ENCODE data around the gene LCN1. TPM values are rescaled to one million over a fixed set of nuclear protein-coding genes. Genes with fewer than 3 reads are reported as not detected.

LCN1 gene
- polyA plus RNA-seq, 3 donors: not detected

DNA sequence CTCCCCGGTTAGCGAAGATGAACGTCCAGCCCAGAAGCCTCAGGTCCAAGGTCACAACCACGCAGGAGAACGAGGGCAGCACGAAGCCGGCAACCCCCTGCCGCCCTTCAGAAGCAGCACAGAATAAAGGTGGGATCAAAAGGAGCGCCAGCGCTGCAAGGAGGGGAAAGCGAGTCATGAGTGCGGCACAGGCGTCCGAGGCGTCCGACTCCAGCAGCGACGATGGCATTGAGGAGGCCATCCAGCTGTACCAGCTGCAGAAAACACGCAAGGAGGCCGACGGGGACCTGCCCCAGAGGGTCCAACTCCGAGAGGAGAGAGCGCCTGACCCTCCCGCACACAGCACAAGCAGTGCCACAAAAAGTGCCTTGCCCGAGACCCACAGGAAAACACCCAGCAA is 35.9 kb upstream of the LCN1 start:
- peaks cover 10% of the 10 kb centered on the region in 2 donors for H3K4me1 ChIP-seq (ENCODE audit: control insufficient read depth in 1 of 2, insufficient read depth in 2 of 2, low read length in 2 of 2)
- H3K4me3 Mint-ChIP-seq: no peak overlapping the region
- H3K4me2 ChIP-seq (replicated peaks; ENCODE audit: extremely low read depth, low read length, poor library complexity, severe bottlenecking): no peak overlapping the region
- intact Hi-C loops (cut with micrococcal nuclease): no loop called here
- H3K27ac ChIP-seq (ENCODE audit: low read depth in 1 of 2, low read length in 2 of 2): no peak overlapping the region
- H3K27ac Mint-ChIP-seq: no peak overlapping the region
- no peaks in the 10 kb centered on the region for H3K9me3 Mint-ChIP-seq
- peaks cover 8% of the 10 kb centered on the region for H3K4me1 Mint-ChIP-seq
- H3K36me3 ChIP-seq (replicated peaks in 1 of 2; ENCODE audit: control insufficient read depth in 1 of 2, insufficient read depth in 2 of 2, low read length in 2 of 2): peaks cover 23 to 43% of the 10 kb centered on the region in 2 donors
- TF ChIP-seq CTCF (IDR thresholded peaks at IDR 0.05): no peak
- H3K79me2 ChIP-seq (ENCODE audit: insufficient read depth, low read length): peaks cover 4% of the 10 kb centered on the region
- peaks cover 5% of the 10 kb centered on the region for H4K20me1 ChIP-seq (ENCODE audit: insufficient read depth, low read length)
- peaks cover 32 to 45% of the 10 kb centered on the region in 2 donors for H3K36me3 Mint-ChIP-seq
- no peak overlapping the region for H3K4me3 ChIP-seq (replicated peaks in 1 of 3; ENCODE audit: low read depth in 2 of 3, low read length in 3 of 3)
- DNase-seq: no peak
- 95% methylated on average over 25 of the region's 25 CpGs for WGBS (ENCODE audit: insufficient coverage)
- H3K27me3 ChIP-seq (ENCODE audit: control insufficient read depth in 2 of 2, insufficient read depth in 2 of 2, low read length in 2 of 2): peaks cover 0 to 6% of the 10 kb centered on the region in 2 donors
- no peak overlapping the region for H2AFZ ChIP-seq (ENCODE audit: insufficient read depth, low read depth, low read length, poor library complexity, severe bottlenecking)
- peaks cover 4 to 16% (median 6%) of the 10 kb centered on the region in 3 donors for H3K27me3 Mint-ChIP-seq (ENCODE audit: low read depth in 3 of 3)
- no peaks in the 10 kb centered on the region for H3K9me3 ChIP-seq (replicated peaks in 1 of 2; ENCODE audit: control insufficient read depth in 1 of 2, insufficient read depth in 1 of 2, low read length in 2 of 2)
- H3K9ac ChIP-seq (ENCODE audit: insufficient read depth, low read length, poor library complexity, severe bottlenecking): no peak overlapping the region

DNA sequence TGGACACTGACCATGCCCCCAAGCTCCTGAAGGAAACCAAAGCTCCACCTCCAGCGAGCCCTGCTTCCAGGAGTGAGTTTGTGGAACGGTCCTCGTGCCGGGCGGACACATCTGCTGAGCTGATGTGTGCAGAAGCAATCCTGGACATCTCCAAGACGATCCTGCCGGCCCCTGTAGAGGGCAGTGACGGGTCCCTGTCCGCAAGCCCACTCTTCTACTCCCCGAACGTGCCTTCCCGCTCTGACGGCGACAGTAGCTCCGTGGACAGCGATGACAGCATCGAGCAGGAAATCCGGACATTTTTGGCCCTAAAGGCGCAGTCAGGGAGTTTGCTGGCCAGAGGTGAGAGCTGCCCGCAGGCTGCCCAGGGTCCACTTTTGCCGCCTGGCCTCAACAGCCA is 35.4 kb upstream of the LCN1 start:
- H3K79me2 ChIP-seq (ENCODE audit: insufficient read depth, low read length): peaks cover 2% of the 10 kb centered on the region
- H3K9ac ChIP-seq (ENCODE audit: insufficient read depth, low read length, poor library complexity, severe bottlenecking): no peak overlapping the region
- Mint-ChIP-seq H3K36me3 (peaks cover 32 to 45% of the 10 kb centered on the region in 2 donors), H3K9me3 (no peaks in the 10 kb centered on the region), H3K27me3 (ENCODE audit: low read depth in 3 of 3) (peaks cover 3 to 11% (median 5%) of the 10 kb centered on the region in 3 donors), H3K4me3 (no peak overlapping the region), H3K27ac (no peak overlapping the region), H3K4me1 (peaks cover 4% of the 10 kb centered on the region)
- H3K27me3 ChIP-seq (ENCODE audit: control insufficient read depth in 2 of 2, insufficient read depth in 2 of 2, low read length in 2 of 2): peaks cover 0 to 1% of the 10 kb centered on the region in 2 donors
- H3K36me3 ChIP-seq (replicated peaks in 1 of 2; ENCODE audit: control insufficient read depth in 1 of 2, insufficient read depth in 2 of 2, low read length in 2 of 2): peaks cover 23 to 43% of the 10 kb centered on the region in 2 donors
- H3K4me3 ChIP-seq (replicated peaks in 1 of 3; ENCODE audit: low read depth in 2 of 3, low read length in 3 of 3): no peak overlapping the region
- H4K20me1 ChIP-seq (ENCODE audit: insufficient read depth, low read length): peaks cover under 1% of the 10 kb centered on the region
- DNase-seq: no peak
- H3K4me1 ChIP-seq (ENCODE audit: control insufficient read depth in 1 of 2, insufficient read depth in 2 of 2, low read length in 2 of 2): peaks cover 5 to 6% of the 10 kb centered on the region in 2 donors
- no peak overlapping the region for H3K4me2 ChIP-seq (replicated peaks; ENCODE audit: extremely low read depth, low read length, poor library complexity, severe bottlenecking)
- no peak for TF ChIP-seq CTCF (IDR thresholded peaks at IDR 0.05)
- no peak overlapping the region for H2AFZ ChIP-seq (ENCODE audit: insufficient read depth, low read depth, low read length, poor library complexity, severe bottlenecking)
- 98% methylated on average over 19 of the region's 21 CpGs for WGBS (ENCODE audit: insufficient coverage)
- H3K27ac ChIP-seq (ENCODE audit: low read depth in 1 of 2, low read length in 2 of 2): no peak overlapping the region
- H3K9me3 ChIP-seq (replicated peaks in 1 of 2; ENCODE audit: control insufficient read depth in 1 of 2, insufficient read depth in 1 of 2, low read length in 2 of 2): no peaks in the 10 kb centered on the region
- intact Hi-C loops (cut with micrococcal nuclease): no loop called here

Data from CD14-positive monocyte (primary cell).